H54 (cell line): ENCODE results near the gene C5AR2.
"Not testable (repeated sequence)": the region's sequence is repeated elsewhere in the genome, so short reads cannot be mapped to it uniquely, and the experiment has no call there.

Experiments used
- DNase-seq: peaks from one replicate; pipeline ENCODE4 v3.0.0; 2011; ENCODE audit warnings: low spot score, mixed read lengths; ENCODE audit not compliant: insufficient read length
- FAIRE-seq: peaks from 3 replicates; lab custom pipeline; 2011; peaks lifted over from hg19 to GRCh38; lab: Jason Lieb, UNC
- POLR2A ChIP-seq: IDR thresholded peaks from 2 replicates; pipeline ENCODE4 v1.6.1; 2011; ENCODE audit warnings: low read depth, mild to moderate bottlenecking, low read length

Gene C5AR2

DNA sequence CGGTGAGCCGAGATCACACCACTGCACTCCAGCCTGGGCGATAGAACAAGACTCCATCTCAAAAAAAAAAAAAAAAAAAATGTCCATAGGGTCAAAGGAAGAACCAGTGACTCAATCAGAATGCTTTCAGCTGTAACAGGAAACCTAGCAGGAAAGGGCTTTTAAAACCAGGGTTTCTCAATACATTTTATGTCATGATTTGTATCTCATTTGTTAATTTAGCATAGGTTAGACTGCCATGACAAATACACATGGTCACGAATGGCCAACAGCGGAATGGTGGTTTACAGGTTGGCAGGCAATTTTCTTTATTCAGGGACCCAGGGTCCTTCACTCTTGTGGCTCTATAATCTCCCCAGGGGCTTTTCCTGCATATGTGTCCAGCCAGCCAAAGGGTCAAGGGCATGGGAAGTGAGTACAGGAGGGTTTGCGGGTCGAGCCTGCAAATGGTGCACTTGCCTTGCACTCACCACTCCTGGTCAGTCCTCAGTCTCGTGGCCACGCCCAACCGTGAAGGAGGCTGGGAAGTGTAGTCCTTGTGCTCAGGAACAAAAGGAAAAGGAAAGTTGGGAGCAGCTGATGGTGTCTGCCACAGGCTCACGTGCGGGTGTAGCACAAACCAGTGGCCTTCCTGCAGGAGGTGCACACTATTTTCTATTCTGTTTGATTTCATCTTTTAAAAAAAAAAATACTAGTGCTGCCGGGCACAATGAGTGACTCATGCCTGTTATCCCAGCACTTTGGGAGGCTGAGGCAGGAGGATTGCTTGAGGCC lies 32.0 kb downstream of the C5AR2 start:
- DNase-seq, result no peak

DNA sequence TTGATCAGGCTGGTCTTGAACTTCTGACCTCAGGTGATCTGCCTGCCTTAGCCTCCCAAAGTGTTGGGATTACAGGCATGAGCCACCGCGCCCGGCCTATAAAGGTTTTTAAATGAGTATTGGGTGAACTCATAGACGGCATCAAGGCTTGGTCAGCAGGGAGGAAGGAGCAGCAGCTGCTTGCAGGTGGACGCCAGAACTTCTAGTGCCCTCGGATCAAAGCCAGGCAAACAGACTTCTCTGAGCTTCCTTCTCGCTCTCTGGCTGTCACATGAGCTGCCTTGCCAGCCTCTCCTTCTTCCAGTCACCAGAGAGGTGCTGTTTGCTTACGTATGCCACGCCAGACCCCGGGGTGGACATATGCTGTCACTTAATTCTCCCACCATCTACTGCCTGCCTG lies 33.5 kb downstream of the C5AR2 start:
- FAIRE-seq, DNase-seq: not testable (repeated sequence)

More for the DNA sequence above, 32.0 kb downstream of the C5AR2 start:
- TF ChIP-seq POLR2A, result no peak
- no peak for FAIRE-seq

DNA sequence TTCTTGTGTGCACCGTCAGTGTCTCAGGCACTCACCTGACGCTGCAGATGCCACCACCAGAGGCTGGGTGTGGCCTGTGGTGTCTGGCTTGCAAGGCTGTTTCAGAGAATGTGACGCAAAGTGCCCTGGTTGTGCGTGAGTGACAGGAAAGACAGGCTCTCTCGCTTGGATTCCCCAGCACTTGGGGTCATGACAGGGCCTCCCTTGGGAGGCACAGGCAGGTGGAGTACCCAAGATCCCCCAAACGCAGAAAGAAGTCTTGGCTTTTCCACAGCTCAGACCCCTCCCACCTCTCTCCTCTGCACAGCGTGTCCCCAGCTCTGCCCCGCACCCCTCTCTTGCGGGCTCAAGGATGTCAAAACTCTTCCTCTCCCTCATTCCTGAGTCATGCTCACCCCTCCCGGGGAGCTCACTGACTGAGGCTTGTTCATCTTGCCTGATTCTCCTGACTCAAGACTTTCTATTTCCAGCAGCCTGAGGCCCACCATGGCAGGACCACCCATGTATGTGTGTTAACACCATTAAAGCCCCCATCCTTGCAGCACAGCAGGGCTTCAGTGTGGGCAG lies 38.2 kb downstream of the C5AR2 start:
- DNase-seq (peak; percentile 58), FAIRE-seq (no peak)
- no peak for TF ChIP-seq POLR2A

DNA sequence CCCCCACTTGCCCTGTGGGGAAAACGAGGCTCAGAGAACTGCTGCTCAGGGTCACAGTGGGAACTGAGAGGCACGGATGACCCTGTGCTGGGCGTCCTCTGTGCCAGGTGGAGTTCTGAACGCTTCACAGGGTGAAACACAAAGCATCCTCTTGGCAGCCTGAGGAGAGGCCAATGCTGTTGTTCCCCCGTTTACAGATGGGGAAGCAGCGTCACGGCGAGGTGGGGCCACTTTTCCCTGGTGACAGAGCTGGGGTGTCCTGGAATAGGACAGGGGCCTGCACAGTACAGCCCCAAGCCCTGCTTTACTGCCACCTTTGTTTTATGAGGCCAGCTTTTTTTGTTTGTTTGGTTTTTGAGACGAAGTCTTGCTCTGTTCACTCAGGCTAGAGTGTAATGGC lies 39.3 kb downstream of the C5AR2 start:
- FAIRE-seq, result no peak
- DNase-seq, result no peak
- TF ChIP-seq POLR2A, result no peak

DNA sequence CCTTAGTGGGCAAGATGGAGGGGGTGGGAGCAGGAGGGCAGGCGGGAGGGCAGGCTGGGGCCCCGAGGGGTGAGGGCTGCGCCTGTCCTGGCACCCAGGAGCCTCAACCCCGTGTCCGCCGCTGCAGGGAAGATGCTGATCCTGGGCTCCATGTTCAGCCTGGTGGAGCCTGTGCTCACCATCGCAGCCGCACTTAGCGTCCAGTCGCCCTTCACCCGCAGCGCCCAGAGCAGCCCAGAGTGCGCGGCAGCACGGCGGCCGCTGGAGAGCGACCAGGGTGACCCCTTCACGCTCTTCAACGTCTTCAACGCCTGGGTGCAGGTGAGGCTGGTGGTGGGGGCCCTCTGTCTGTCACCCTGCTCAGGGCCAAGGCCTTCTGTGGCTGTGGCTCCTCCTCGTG lies 40.6 kb downstream of the C5AR2 start:
- no peak for FAIRE-seq
- TF ChIP-seq POLR2A, result no peak
- no peak for DNase-seq

DNA sequence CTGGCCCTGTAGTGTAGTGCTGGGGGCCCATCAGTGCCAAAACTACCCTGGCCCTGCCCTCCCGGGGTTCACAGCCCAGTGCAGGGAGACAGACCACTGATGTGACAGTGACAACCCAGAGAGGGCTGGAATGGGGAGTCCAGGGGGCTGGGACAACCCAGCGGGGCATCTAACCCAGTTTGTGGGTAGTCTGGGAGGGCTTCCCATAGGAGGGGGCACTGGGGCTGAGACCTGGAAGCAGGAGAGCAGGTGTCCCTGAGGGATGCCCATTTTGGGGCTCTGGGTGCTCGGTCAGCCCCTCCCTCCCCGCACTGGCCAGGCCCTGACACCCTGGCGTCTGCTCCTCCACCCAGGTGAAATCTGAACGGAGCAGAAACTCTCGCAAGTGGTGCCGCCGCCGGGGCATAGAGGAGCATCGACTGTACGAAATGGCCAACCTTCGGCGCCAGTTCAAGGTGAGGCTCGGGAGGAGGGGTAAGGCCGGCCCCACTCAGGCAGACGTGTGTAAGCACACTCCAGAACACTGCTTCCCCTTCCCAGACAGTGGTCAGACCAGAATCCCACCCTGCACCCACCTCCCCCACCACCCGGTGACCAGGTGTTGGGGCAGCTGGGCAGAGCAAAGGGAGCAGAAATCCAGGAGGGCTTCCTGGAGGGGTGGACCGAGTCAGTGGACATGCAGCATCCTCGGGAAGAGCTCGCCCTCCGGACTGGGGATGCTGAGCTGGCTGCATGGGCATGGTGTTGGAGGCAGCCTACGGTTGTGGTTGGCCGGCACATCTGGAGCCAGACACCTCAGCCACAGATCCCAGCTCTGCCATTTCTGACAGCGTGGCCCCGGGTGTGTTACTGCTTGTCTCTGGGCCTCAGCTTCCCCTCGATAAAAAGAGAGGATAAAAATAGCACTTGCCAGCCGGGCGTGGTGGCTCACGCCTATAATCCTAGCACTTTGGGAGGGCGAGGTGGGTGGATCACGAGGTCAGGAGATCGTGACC lies 41.6 kb downstream of the C5AR2 start:
- no peak for TF ChIP-seq POLR2A
- no peak for FAIRE-seq

DNA sequence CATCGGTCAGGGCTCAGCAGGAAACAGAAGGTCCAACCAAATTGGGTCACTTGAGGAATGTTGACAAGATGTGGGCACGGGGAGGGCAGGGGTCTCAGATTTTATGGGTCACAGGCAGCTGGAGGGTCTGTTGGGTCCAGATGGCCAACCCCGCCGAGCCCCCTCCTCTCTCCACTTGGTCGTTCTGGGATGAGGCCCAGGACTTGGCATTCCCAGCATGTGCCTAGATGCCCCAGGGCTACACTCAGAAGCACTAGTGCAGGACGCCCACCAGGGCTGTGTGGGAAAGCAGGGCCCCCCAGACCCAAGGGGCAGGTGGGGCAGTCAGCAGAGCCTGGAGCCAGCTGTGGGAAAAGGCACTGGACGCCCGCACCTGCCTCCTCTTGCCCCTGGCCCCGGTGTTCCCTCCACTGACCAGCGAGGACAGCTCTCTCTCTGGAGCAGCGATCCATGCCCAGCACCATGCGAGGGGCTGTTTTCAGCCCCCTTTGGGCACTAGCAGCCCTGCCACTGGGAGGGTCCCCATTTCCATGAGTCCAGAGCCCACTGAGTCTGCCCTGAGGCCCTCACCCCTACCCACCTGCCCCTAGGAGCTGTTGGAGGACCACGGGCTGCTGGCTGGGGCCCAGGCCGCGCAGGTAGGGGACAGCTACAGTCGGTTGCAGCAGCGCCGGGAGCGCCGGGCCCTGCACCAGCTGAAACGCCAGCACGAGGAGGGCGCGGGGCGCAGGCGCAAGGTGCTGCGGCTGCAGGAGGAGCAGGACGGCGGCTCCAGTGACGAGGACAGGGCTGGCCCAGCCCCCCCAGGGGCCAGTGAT lies 43.1 kb downstream of the C5AR2 start:
- FAIRE-seq (no peak), DNase-seq (no peak)
- TF ChIP-seq POLR2A, result no peak

More for the DNA sequence above, 41.6 kb downstream of the C5AR2 start:
- no peak for DNase-seq

DNA sequence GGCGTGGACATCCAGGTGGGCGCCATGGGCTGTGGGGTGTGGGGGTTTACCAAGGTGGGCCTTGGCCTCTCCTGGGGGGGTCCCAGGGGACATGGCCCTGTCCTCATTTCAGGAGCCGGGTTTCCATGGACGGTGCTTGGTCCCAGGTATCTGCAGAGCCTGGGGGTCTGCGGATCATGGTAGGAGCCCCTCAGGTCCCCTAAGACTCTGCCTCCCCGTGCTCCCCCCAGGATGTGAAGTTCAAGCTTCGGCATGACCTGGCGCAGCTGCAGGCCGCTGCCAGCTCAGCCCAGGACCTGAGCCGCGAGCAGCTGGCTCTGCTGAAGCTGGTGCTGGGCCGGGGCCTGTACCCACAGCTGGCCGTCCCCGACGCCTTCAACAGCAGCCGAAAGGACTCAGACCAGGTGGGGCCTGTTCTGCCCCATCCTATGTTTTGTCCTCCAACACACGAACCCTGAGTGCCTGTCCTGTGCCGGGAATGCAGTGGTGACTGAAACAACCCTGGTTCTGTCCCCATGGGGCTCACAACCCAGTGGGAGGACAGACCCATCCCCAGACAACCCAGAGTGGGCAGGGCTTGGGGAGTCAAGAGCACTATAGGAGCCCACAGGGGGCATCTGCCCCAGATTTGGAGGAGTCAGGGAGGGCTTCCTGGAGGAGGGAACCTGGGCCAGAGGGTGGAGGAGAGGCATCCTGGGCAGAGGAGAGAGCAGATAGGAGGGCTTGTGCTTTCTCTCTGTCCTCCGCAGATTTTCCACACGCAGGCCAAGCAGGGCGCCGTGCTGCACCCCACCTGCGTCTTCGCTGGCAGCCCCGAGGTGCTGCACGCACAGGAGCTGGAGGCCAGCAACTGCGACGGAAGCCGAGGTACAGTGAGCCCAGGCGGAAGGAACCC lies 44.0 kb downstream of the C5AR2 start:
- no peak for TF ChIP-seq POLR2A
- DNase-seq (no peak), FAIRE-seq (no peak)

DNA sequence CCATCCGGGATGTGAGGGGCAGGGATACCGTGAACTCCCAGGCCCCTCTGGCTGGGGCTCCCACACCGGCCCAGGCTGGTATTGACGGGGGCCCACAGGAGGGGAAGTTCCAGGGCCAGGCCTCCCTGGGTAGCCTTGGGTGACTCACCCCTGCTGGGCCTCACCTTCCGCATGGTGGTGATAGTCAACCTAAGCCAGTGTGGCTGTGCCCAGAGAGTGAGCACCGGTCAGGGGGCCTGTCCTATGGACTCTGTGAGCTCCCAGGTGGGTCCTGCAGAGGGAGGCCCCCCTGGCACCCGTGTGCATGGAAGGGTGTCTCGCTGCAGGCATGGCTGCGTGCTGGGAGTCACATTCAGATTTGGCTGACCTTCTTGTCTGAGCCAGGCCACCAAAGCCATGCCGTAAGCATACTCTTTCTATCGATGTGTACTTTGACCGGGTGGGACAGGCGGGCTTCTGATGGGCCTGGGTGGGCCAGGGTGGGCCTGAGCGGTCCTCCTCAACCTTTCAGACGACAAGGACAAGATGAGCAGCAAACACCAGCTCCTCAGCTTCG lies 44.7 kb downstream of the C5AR2 start:
- DNase-seq (peak; percentile 38), FAIRE-seq (no peak)
- TF ChIP-seq POLR2A, result no peak

DNA sequence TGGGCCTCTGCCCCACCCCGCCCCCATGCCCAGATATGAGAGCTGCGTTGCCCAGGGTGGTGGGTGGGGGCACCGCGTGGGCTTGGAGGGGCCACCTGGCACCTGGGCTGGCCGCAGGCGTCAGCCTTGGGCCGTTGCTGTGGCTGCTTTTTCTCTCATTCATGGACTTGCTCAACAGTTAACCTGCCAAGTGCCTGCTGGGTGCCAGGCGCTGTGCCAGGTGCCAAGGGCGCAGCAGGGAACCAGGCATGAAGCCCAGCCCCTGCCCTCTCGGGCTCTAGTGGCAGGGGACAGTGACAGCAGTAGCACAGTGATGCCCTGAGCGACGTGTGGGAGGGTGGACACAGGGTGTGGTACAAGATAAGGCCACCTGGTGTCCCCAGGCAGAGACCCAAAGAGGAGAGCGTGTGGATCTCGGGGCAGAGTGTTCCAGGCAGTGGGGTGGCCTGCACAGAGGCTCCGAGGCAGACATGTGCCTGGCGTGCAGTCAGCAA lies 45.3 kb downstream of the C5AR2 start:
- FAIRE-seq (no peak), DNase-seq (no peak)
- TF ChIP-seq POLR2A, result no peak

DNA sequence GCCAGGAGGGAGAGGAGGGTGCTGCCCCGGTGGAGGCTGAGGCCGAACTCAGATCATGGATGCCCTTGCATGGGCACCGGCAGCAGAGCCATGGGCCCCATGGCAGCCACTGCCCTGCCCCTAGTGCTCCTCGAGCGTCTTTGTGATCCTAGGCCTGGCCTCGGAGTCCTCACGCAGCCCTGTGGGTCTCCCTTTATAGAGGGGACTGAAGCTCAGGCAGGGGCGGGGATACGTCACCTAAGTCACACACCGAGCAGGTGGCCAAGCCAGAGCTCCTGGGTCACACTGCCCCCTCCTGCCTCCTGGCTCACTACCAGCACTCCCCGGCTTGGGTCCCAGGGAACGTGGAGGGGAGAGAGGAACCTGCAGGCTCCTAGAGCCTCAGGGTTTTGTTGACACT lies 45.8 kb downstream of the C5AR2 start:
- TF ChIP-seq POLR2A, result no peak
- no peak for DNase-seq
- no peak for FAIRE-seq

DNA sequence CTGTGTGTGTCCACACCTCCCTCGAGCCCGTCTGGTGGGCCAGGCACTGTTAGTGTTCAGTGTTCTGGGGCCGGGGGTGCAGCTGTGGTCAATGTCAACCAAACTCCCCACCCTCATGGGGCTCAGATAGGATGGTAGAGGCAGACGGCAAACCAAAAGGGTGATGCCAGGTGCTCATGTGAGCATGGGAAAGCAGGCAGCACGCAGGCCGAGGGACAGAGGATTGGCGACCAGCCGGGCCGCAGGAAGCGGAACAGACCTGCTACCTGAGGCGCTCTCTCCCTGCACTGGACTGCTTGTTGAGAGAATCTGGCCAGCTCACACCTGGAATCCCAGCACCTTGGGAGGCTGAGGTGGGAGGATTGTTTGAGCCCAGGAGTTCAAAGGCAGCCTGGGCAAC lies 46.3 kb downstream of the C5AR2 start:
- no peak for TF ChIP-seq POLR2A
- FAIRE-seq (no peak), DNase-seq (no peak)
